Measurements from ENCODE around the gene STC2. TPM values are rescaled to one million over a fixed set of nuclear protein-coding genes. Genes with fewer than 3 reads are reported as not detected.
A peak's percentile ranks its signal among the peaks of the same experiment; 100 is the strongest.
"Not testable (repeated sequence)": the region's sequence is repeated elsewhere in the genome, so short reads cannot be mapped to it uniquely, and the experiment has no call there.

The STC2 gene
- total RNA-seq, 1 donor from 2014 or later: 49.4 TPM

DNA sequence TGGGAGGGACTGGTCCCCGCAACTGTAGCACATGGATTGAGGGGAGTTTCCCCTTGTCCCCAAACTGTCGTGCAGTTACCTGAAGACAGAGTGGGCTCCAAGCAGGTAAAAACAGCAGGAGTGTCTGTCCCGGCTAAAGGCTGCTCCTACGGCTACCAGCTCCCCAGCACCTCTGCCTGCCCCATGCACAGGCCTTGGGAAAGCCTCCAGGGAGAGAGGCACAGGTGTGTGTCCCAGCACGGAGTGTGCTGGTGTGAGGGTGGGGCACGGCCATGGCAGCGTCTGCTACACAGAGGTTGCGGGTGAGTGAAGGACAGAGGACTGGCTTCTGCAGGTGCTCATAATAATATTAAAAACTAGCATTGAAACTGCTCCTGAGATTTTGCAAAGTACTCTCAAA lies 30.4 kb downstream of the STC2 start:
- no peak for DNase-seq (ENCODE audit: extremely low read depth, low read depth, low spot score)

DNA sequence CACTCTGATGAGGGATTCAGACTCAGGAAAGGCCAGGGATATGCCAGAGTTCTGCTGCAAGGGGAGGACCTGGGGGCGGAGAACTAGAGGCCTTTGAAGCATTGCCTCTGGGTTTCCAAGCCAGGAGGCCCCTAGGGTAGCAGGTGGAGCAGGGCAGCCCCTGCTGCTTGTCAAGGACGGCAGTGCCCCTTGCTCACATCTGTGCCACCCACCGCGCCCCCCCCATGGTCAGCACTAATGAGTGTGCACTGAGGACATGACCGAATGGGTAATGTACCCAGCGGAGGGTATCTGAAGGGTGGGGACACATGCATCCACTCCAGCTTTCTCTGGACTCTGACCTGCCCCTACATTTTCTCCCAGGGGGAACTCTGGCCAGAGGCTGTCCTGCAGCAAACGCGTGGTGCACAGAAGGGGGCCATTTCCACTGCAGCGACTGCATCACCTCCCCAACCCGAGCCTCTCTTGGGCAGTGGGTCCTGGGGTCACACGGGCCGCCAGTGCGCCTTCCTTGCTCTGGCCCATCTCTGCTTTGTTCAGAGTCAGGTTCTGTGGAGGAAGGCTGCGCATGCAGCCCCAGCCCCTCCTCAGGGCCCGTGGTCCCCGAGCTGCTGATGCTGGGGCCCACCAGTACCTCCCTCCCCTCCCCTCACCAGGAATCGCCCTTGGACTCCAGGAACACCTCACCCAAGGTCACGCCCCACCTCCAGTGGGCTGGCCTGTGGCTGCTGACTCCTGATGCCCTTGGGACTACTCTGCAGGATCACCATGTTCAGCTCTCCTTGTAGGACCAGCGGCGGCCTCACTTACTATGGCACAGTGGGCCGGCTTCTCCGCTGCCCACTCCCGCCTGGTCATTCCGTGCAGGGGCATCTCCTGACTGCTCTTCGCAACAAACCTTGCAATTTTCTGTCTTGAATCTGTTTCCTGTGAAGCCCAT lies 31.2 kb downstream of the STC2 start:
- no peak for DNase-seq (ENCODE audit: extremely low read depth, low read depth, low spot score)

DNA sequence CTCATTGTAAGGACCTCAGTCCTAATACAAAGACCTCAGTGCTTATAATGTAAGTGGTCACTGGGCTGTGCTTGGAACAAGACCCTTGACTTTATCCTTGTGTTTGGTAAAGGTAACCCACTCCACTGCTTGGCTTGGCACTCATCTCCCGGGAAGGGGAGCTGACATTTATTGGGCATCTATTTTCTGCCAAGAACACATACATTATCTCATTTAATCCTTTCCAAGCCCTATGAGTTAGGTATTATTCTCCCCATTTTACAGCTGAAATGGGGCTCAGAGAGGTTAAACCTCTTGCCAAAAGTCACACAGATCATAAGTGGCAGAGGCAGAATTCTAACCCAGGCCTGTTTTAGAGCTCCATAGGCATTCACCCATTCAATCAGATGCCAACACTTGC lies 32.4 kb downstream of the STC2 start:
- DNase-seq (ENCODE audit: extremely low read depth, low read depth, low spot score): no peak

DNA sequence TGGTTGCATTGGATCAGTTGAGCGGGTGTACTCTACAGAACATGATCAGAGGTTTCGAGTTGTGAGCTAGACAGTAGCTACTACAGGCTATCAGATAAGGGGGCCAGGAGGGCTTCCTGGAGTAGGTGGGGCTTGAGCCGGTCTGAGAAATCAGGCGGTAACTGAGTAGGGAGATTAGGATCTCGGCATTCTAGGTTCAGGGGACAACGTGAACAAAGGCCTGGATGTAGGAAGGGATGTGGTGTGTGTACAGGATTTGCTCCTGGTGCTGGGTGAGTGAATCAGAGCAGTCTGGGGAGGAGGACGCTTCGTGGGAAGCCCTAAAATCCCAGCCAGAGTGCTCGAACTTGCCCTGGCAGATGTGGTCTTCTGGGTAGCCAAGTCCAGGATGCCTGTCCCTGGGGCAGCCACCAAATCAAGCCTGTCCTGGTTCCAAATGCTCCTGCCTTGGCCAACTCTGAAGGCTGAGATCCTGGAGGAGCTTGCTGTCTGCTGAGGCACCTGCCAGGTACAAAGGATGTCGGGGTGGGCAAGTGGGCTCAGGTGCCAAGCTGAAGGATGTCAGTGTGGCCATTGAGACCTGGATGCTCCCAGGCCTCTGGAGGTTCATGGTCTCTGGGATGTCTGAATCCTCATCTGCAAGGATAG lies 33.4 kb downstream of the STC2 start:
- DNase-seq (ENCODE audit: extremely low read depth, low read depth, low spot score): no peak

DNA sequence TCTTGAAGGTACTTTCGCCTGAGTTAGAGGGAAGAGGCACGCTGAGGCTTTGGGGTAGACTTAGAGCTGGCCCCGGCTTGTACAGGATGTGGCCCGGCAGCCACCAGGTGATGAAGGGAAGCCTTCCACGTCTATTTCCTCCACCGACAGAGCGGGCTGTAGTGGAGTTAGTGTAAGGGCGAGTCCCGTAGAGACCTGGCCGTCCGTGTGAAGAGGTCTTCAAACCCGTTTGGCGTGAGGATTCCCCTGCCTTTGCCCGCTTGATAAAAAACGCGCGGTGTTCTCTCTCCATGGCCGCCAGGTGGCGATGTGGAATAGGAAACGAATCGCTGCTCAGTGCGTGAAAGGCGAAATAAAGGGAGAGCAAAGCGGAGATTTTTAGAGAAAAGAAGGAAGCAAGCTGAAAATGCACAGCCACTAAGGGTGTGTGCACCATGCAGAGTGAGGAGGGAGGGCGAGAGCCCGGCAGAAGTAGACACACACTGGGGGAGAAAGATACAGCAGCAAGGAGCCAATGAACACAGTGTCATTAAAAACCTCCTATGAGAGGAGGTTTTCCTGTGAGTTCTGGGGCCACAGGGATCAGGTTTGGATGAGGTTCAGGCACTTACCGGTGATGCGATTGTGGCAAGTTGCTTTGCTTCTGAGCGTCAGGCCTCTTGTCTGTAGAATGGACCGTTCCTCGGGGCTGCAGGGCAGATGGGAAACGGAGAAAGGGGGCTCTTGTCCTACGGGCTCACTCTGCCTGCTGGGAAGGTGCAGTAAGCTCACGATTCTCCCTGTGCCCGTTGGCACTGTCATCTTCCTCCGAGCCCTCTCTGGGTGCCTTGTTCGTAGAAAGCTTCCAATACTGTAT lies 34.2 kb downstream of the STC2 start:
- peak; percentile 42 for DNase-seq (ENCODE audit: extremely low read depth, low read depth, low spot score)

DNA sequence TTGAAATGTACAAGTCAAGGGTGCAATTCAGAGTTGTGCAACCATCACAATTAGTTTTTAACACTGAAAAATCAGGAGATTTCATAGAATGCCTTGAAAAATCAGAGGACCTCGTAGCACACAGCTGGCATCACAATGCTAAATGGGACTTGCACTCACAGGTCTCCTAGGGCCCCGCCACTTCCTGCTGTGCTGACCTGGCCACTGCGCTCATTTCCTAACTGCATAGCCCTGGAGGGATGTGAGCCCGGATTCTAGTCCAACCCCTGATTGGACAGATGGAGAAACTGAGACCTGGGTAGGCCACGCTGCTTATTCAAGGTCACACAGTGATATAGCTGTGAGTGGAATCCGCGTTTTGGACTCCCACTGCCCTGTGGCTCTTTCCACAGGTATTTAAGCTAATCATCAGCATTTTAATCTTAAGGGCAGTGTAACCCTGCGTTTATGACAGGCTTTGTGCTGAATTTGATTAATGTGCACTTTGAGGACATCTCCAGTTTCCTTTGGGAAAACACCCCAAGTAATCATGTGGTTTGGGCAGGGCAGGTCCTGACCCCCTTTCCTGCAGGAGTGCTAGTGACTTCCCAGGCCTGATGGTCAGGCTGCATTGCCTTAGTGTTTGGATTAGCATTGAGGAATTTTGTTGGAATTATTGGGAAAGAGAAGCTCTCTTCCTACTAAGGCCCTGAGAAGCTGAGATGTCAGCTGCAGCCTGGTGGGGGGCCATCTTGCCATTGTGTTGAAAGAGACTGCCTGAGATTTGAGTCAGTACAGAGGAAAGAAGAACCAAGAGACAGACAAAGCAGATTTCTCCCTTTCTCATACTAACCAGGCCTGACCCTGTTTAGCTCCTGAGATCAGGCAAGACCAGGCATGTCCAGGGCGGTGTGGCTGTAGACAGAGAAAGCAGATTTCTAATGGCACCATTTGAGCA lies 36.2 kb downstream of the STC2 start:
- no peak for DNase-seq (ENCODE audit: extremely low read depth, low read depth, low spot score)

DNA sequence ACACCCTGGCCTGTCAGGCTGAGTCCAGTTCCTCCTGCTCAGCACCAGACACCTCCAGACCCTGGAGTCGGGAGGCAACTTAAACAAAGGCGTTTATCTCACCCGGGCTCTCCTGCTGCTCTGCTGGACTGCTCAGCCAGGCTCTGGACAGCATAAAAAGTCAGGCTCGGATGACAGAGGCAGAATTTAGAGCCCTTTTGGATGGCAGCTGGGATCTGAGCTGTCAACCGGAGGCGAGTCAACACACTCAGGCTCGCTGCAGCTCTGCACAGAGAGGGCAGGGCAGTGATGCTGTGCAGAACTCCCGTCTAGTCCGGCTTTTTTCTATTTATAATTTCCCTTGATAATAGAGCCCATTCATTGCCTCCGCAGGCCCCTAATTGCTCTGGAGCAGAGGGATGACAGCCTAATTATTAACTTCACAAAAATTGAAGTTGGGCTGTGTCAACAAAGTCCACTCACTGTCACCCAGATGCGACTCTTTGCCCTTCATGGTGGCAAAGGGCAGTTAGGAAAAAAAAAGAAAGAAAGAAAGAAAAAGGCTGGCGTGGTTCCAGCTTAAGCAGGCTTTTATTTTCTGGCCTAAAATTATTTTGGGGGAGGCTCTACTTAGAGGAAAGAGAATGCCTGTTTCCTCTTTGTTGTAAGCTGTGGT lies 37.6 kb downstream of the STC2 start:
- no peak for DNase-seq (ENCODE audit: extremely low read depth, low read depth, low spot score)

DNA sequence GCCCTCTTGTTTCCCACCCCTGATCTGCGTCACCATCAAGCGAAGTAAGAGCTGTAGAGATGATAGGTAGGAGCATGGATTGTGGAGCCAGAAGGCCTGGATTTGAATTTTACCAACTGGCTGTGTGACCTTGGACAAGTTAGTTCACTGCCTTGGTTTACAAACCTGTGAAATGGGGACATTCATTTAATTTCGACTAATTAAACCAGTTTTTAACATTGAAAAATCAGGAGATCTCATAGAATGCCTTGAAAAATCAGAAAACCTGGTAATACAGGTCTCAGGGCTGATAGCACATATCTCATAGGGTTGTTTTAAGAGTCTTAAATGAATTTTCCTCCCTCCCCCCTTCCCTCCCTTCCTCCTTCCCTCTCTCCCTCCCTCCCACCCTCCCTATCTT lies 38.8 kb downstream of the STC2 start:
- no peak for DNase-seq (ENCODE audit: extremely low read depth, low read depth, low spot score)

DNA sequence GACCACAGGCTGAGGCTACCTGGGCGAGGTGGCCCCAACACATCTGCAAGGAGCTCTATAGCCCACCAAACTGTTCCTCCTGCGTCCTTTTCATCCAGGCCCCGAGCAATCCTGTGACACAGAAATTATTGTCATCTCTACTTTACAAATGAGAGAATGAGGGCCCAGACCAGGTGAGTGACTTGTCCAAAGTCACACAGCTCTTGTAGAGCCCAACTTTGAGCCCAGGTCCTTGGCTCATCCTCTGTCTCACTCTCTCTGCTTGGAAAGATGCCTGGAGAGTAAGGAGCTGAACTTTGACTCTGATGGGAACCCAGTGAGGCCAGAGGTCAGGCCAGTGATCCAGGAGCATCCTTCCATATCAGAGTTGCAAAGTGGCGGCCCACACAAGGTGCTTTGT lies 39.6 kb downstream of the STC2 start:
- no peak for DNase-seq (ENCODE audit: extremely low read depth, low read depth, low spot score)

DNA sequence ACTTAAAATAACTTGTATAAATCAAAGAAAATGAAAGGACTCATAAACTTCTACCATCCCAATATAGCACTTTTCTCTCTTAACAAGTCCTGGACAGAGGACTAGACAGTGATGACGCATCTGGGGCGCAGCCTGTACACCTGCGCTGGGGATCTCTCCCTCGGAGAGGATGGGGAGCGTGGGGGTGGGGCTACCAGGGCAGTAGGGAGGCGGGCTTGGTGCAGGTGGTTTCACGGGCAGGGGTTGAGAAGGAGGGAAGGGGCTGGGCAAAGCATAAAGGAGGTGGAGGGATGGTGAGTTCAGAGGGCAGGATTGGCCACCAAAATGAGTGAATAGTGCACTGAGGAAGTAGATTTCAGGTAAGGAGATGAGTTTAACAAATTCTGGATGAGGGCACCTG lies 41.1 kb downstream of the STC2 start:
- no peak for DNase-seq (ENCODE audit: extremely low read depth, low read depth, low spot score)

DNA sequence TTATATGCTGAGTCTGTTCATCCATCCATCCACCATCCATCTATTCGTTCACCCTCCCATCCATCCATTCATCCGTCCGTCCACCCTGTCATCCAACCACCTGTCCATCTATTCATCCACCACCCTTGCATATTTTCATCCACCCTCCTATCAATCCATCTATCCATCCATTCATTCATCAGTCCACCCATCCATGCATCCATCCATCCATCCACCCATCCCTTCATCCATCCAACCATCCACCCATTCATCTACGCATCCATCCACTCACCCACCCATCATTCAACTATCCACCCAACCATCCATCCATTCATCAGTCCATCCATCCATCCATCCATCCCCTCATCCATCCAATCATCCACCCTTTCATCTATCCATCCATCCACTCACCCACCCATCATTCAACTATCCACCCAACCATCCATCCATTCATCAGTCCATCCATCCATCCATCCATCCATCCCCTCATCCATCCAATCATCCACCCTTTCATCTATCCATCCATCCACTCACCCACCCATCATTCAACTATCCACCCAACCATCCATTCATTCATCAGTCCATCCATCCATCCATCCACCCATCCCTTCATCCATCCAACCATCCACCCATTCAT lies 43.8 kb downstream of the STC2 start:
- DNase-seq (ENCODE audit: extremely low read depth, low read depth, low spot score): not testable (repeated sequence)

DNA sequence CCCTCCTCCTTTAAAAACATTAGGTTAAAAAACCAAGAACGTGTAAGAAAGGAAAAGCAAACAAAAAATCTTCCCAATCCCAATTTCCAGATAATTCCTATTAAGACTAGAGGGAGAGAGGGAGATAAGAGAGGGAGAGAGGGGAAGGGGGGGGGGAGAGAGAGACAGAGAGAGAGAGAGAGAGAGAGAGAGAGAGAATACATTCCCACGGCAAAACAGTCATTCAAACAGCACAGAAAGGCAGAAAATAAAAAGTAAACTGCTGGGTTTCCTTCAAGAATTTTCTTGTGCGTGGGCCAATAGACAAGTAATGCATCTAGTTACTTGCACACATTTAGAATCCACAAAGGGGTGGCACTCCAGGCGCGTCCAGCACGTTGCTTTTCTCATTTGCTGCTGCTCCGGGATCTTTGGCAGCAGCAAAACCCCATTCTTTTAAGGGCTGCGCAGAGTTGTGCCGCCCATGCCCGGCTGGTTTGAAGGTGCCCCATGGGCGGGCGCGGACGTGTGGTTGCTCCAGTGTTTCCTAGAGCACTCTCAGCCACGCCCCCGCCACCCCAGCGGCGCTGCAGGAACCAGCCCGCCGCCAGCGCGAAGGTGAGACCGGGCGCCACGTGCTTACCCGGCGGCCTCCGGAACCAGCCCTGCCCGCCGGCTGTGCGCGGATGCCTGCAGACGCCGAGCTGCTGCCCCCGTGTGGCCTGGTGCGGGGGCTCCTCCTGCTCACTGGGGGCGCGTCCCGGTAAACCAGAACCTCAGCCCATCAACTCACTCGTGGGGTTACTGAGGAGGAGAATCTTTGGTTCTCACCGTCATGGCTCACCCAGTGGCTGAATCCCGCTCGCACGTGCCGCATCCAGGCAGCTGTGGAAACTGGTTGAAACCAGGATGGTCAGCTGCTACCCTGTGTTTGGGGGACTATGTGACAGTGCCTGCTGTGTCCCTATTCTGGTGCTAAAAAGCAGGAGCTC lies 44.6 kb downstream of the STC2 start:
- DNase-seq (ENCODE audit: extremely low read depth, low read depth, low spot score): no peak

DNA sequence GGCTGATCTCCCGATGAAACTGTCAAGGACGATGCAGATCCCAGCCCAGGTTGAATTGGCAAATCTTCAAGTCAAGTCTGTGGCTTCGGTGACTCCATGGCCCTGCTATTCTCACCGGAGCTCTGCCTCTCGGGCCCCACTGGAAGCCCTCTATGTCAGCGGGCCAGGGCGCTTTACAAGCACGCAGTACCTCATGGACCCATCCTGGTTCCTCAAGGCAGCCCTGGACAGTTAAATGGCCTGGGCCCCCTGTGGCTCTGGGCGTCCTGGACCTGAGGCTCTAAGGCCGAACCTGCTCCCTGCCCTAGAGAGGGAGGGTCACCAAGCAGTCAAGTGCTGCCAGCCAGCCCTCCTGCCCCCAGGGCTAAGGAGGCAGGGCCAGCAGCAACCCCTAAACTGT lies 45.3 kb downstream of the STC2 start:
- DNase-seq (ENCODE audit: extremely low read depth, low read depth, low spot score): no peak

DNA sequence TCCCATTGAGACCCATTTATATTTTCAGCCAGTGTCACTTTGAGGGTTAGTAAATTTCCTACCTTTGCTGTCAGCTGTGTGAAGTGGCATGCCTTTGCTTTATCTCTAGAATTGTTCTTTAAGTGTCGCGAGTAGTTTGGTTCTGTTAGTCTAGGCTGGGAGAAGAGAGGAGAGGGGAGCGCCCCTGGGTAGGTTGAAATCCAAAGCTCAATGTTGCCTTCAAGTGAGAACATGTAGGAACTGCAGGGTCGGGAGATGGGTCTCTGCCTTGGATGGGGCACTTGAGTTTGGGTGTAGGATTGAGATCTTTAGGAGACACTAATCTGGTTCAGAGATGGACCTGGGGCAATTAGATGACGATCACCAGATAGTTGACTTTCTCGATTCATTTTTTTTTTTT lies 46.3 kb downstream of the STC2 start:
- DNase-seq (ENCODE audit: extremely low read depth, low read depth, low spot score): no peak

DNA sequence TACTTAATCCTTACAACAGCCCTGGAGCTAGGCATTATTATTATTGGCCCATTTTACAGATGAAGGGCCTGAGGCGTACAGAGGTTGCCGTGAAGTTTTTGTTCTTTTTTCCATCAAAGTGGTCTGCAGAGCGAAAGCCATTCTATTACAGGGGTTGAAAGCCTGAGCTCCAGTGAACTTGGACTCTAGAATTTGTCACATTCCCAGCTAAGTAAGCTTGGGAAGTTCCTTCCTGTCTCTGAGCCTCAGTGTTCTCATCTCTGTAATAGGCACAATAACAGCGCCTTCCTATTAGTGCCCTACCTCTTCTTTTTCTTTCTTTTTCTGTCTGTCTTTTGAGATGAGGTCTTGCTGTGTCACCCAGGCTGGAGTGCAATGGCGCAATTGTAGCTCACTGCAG lies 49.0 kb downstream of the STC2 start:
- no peak for DNase-seq (ENCODE audit: extremely low read depth, low read depth, low spot score)

DNA sequence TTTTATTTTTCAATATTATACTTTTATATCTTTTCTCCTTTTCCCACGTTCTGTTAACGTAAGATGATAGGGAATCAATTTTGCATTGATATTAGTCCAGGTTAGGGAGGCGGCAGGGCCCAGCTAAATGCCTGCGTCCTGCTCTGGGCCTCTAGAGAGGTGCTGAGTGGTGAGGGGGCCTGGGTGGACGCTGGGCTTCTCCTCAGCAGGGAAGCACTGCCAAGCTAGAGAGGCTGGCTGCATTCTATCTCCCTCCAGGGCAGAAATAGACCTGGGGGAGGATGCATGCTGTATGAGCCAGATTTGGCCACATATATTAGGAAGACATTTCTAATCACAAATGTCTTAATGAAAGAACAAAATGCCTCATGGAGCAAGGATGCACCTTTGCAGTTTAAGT lies 49.6 kb downstream of the STC2 start:
- DNase-seq (ENCODE audit: extremely low read depth, low read depth, low spot score): no peak

DNA sequence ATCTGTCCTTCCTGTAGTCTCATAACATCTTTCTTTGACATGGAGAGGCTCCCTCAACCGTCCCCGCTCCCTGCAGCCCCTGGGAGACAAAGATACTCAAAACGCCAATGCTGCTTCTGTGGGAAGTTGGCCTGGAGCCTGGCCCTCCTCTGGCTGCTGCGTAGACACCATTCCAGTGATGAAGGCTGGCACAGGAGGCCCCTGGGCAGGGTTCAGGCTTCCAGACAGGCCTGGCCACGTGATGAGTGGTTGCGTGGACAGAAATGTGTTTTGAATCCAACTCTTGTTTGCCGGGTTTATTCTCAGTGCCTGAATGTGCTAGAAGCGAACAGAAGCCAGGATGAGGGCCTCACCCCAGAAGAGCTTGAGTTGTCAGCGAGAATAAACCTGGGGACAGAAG lies 50.0 kb downstream of the STC2 start:
- DNase-seq (ENCODE audit: extremely low read depth, low read depth, low spot score): no peak

DNA sequence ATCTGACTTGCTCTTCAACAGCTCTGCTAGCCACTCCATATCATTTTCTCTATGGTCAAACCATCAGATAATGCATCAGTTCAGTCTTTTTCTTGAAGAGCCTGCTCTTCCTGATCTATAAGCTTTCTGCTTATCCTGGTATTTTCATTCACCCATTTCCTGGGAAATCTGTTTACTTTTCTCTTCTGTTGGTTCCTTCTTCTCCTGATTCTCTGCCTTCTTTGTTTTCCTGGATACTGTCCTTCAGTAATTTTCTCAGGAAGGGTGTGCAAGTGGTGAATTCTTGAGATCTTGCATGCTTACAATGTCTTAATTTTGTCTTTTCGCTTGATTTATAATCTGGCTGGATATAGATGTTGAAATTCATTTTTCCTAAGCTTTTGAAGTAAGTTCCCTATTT lies 53.4 kb downstream of the STC2 start:
- no peak for DNase-seq (ENCODE audit: extremely low read depth, low read depth, low spot score)

Data from glomerular endothelial cell (primary cell).